GM18907 (cell line): Measurements from ENCODE around the gene PURA.

Experiments
- ATAC-seq: cut with Tn5 transposase; IDR thresholded peaks from one replicate; pipeline ENCODE4 v1.9.1; 2021; ENCODE audit warnings: mild to moderate bottlenecking, moderate library complexity; ENCODE audit not compliant: unreplicated experiment

Gene PURA

GRCh38 chr5:140113699-140114263 lies at the start of gene PURA:
Gene PURA (plus strand): TSS chr5:140114109. CDS start chr5:140114182, 73 bp downstream.
- peak; percentile 92 for ATAC-seq

DNA sequence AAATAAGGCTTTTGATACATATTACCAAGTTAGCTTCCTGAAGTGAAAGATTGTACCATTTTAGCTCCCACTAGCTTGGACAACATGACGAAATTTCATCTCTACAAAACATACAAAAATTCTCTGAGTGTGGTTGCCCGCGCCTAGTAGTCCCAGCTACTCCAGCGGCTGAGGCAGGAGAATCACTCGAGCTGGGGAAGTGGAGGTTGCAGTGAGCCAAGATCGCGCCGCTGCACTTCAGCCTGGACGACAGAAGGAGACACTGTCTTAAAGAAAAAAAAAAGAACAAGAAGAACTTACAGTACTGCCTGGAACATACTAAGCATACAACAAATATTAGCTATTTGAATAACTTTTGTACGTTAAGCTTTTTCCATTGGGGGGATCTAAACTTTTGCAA lies 41.1 kb upstream of the PURA start:
- no peak for ATAC-seq

DNA sequence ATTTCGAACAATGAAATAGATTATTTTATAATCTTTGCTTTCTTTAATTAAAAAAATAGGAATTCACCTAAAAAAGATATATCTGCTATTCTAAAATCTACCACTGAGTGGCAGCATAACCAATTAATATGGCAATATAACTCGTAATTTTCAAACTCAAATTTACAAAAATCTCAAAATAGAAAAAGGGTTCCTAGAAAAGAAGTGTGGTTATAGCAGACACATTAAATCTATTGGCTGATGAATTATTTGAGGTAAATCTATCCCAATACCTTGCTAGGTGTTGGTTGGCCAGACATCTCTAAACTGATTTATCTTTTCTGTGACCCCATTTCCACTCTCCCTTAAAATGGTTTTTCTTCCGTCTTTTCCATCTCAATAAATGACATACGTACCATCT lies 40.6 kb upstream of the PURA start:
- ATAC-seq: no peak

DNA sequence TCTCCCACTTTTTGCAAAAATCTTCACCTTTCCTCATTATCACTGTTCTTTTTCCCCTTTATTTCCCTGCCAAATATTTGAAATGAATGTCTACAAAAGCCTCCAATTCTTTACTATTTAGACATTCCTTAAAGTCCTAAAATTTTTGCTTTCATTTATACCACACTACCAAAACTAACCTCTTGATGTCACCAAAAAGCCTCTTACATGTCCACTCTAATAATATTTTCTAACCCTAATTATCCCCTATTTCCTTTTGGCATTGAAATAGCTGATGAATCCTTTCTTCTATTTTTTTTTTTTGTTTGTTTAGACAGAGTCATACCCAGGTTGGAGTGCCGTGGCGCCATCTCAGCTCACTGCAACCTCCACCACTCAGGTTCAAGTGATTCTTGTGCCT lies 38.5 kb upstream of the PURA start:
- ATAC-seq: no peak

DNA sequence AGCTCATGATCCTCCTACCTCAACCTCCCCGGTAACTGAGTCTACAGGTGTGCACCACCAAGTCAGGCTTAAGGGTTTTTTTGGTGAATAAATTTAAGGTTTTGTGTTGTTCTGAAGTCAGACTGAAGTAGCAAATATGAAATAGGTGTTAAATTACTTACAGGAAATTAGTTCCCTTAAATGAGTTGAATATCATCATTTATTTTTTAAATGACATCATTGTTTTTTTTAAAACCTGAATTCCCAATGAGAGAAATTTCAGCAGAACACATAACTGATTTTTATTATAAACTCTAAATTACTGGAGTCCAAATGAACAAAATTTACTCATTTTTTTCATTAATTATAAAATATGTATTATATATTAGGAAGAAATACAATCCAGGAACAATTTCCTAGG lies 37.8 kb upstream of the PURA start:
- no peak for ATAC-seq

GRCh38 chr5:140076788-140077187 lies 37.1 kb upstream of the PURA start:
- ATAC-seq: no peak

- no peak for ATAC-seq
Measured at GRCh38 chr5:140083120-140083519, 30.8 kb upstream of the PURA start.

- ATAC-seq: no peak
Measured at GRCh38 chr5:140083650-140084049, 30.3 kb upstream of the PURA start.

DNA sequence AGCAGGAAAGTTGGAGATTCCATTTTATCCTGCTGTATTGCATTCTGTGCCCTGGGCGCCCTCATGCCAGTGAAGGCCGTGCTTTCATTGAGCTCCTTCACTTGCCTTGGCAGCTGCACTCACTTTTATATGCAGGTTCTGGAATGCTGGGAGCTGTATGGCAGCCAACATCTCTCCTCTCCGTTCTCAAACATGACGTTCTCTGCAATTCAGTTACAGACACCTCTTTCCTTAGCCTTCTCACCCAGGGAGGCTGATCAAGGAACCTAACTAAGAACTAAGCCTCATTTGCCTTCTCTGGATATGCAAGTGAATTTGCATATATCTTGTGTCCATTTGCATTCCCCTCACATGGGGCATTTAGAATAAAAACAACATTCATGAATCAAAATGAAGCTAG lies 29.4 kb upstream of the PURA start:
- no peak for ATAC-seq

DNA sequence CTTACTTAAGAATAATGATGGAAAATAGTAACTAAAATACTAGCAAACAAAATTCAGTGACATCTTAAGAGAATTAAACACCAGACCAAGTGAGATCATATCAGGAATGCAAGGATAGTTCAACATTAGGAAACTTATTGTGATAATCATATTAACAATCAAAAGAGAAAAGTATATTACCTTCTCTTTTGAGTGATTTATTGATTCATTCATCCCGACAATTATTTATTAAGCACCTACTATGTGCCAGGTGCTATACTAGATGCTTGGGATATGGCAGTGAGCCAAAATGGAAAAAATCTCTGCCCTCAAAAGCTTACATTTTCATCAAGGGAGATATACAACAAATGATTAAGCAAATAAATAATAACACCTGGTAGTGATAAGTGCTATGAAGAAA lies 23.7 kb upstream of the PURA start:
- ATAC-seq: no peak

DNA sequence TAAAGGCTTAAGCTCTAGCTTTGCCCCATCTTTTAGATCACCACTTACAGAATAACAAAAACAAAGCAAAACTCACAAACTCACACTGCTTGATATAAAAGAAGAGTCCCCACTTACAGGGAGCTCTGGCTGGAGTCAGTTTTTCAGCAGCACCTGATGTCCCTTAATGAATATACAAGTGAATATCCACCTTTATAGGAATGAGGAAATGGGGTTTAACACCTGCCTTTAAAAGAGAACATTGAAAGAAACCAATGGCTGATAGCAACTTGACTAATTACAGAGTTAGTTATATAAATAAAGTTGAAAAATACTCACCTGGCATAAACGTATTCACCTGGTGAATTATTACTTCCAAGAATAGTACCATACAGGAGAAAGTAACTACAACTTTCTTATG lies 20.7 kb upstream of the PURA start:
- ATAC-seq: no peak

DNA sequence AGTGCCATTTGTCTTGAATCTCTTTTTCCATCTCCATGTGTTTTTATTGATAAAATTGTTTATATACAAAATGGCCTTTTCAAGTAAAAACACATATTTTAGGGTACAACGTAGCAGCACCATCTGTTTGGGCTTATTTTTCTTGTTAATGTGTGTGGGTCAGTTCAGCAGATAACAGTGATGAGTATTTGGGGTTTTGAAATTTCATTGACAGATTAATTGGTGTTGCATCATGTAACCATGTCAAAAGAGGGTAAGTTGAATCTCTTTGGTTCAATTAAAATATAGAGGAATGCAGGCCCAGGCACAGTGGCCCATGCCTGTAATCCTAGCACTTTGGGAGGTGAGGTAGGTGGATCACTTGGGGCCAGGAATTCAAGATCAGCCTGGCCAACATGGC lies 20.0 kb upstream of the PURA start:
- ATAC-seq: no peak

DNA sequence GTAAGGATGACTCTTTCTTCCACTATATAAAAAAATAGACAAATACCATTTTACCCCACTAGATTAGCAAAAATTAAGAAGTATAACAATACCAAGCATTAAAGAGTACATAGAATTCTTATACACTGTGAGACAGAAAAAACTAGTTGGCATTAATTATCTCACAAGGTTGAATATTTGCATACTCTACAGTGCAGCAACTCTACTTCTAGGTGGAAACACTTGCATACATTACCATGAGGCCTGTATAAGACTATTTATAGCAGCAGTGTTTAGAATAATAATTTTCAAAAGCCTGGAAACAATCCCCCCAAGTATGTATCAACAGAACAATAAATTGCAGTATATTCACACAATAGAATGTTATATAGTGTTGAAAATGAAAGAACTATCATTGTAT lies 19.0 kb upstream of the PURA start:
- no peak for ATAC-seq

DNA sequence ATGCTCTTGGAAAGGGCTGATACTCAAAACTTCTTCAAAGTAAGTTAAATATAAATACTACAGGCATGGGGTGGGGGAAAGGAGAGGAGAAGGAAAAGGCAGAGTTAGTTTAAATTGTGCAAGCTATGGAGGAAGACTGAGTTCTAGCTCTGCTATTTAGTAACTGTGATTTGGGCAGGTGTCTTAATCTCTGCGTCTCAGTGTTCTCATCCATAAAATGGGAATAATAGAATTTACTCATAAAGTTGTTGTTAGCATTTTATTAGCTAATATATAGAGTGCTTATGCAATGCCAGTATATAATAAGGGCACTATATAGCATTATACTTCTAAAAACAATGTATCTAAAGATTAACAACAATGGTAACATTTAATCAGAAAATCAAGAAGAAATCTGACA lies 12.7 kb upstream of the PURA start:
- no peak for ATAC-seq

- ATAC-seq: no peak
Measured at GRCh38 chr5:140103154-140103553, 10.8 kb upstream of the PURA start.

DNA sequence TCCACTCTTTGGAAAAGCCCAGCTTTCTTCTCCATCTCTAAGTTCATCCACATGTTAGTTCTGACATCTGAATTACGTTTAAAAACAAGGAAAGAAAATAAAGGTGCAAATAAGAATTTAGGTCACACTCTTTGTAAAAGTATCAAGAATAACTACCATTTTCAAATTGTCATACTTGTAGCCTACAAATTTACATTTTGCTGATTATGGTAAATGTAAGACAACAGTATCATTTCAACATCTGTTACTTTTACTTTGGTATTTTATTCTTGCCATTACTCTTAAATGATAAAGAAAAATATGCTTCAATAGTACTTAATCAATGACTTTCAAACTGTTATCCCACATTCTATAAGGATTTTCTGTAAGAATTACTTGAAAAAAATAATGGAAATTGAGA lies 9.8 kb upstream of the PURA start:
- no peak for ATAC-seq

GRCh38 chr5:140106101-140106500 lies 7.8 kb upstream of the PURA start:
- no peak for ATAC-seq

DNA sequence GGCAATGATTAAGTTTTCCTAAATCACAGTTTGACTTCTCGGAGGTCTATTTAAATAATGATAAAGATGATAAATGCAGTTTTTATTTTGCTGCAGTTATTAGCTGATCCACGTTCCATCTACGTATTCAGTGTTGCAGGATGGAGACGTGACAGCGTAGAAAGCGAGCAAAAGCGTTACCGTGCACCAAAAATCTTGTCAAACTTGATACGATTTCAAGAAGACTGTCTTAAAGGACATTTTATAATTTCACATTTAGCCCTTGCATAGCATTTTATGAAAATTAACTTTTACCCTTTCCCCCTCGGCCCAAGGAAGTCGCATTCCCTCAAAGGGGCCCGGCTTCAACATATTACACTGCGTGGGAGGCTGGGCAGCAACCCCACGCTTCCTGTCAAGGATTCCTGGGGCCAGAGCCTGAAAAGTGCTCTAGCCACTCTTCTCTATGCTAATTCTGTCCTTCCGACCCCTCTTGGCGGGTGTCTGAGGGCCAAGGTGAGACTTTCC lies 7.1 kb upstream of the PURA start:
- ATAC-seq: no peak

DNA sequence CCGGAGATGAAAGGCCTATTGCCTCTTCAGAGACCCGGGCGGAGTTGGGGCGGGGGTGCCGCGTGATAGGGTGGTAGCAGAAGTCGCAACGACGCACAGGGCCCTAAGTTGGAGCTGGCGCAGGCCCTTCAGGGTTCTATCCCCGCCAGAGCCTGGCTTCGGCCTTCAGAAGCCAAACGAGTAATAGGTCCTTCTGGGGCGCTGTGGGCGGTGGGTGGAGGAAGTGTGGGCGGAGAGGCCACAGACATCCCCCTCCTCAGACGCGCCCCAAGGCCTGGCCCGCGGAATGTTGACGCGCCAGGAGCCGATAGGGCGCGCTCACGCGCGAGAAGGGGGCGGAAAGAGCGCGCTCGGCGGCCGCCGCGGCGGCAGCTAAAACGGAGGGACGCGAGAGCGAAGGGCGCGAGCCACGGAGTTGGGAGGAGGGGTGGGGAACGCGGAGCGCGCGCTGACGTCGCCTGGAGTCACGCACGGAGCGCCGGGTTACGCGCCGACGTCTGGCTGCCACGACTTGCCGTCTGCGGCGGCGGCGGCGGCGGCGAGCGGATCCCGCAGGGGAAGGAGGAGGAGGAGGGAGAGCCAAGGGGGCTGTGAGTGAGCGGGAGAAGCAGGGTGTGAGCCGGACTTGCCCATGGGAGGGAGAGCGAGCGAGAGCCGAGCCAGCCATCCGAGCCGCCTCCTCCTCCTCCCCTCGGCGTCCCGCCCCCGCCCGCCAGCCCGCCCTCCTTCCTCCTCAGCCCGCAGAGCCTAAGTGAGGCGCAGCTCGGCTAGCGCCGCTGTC lies 6.4 kb upstream of the PURA start:
- peak; percentile 87 for ATAC-seq

DNA sequence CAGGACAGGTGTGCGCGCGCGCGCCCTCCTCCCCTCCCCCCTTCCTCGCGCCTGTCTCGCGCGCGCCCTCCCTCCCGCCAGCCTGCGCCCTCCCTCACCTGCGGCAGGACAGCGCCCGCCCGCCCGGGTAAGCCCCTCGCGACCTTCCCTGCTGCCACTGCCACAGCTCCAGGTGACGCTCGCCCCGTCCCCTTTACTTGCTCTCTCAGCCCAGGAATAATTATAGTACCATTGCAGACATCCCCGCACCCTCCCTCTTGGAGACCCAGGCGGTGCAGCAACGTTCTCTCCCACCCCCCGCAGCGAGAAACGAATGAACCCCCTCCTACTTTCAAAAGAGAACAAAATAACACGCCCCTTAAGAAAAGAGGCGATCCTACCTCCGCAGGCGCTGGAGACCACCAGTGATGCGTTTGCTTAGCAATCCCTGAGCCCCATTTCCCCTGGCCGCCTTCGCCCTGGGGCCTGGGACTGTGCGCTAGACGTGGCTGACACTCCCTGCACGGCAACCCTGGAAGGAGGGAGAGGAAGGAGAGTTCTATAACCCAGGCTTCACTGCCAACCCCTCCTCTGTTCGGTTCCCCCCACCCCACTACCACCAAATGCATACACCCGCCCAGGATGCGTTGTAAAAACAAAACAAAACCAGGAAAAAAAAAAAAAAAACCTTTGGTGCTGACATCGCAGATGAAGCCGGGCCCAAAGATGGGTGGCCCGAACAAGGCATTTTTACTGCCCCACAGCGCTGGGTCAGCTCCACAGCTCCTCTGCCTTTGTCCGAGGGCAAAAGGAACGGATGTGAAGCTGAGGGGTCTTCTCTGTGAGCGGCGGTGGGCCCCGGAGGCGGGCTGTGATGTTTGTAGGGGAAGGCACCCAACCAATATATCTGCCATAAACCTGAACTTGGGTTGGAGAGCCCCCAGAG lies 5.6 kb upstream of the PURA start:
- no peak for ATAC-seq

- ATAC-seq: no peak
Measured at GRCh38 chr5:140109018-140109758, 4.7 kb upstream of the PURA start.
